ENCODE results near the gene GORASP2.

GRCh38 chr2:170928036-170928823 lies 823 bp upstream of the GORASP2 start:
- no peak for TF ChIP-seq CTCF (IDR thresholded peaks at IDR 0.05)
- no peak for TF ChIP-seq POLR2A (IDR thresholded peaks at IDR 0.05)

Measured in testis (tissue), 2 donors.